Iris pigment epithelial cell (primary cell): ENCODE measurements around the gene COPS6.

ENCODE experiments used
- DNase-seq: peaks from one replicate; pipeline ENCODE4 v3.0.0-alpha.2; 2011; ENCODE audit warnings: low read depth

The COPS6 gene

DNA sequence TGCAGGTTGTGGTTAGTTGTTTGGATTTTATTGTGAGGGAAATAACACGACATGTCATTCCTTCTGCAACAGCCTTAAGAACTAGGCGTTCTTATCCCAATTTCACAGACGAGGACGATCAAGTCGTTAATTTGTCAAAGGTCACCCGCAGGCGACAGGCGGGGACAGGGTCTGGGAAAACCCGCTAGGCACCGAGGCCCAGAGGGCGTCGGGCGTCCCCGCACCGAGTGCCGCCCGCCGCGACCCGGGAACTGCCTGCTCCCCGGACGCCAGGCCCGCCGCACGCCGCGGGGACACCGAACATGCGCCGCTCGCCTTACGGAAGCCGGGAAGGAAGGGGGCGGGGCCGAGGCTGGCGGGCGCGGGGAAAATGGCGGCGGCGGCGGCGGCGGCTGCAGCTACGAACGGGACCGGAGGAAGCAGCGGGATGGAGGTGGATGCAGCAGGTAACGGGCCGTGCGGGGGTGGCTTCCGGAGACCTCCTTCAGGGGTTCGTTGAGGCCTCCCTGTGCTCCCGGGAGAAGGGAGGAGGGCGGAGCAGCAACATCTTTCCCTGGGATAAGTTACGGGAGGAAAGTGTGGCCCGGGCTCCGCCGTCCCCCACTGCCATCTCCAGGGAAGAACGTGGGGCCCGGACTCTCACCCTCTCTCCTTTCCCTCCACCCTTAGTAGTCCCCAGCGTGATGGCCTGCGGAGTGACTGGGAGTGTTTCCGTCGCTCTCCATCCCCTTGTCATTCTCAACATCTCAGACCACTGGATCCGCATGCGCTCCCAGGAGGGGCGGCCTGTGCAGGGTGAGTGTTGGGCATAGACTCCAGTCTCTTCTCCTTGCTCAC lies at the start of gene COPS6:
COPS6 (plus strand) TSS at position 349 of the 837 bp plus-strand sequence; CDS start at position 371, 22 bp downstream.
- peak; percentile 73 for DNase-seq

DNA sequence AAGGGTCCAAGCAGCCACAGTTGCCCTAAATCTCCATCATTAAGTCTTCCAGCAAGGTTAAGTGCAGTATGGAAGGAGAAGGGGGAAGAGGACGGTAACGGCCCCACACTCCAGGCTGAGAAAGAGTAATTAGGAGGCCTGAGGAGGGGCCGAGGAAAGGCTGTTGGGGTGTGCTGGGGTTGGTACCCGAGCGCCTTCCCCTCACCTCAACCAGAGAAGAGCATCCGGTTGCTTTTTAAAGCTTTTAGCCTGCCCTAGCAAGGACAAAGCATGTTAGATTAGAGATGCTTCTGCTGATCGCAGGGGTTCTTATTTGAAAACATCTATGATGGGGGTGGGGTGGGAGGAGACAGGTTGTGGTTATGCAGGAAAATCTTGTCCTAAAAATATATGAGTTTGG lies 48.2 kb upstream of the COPS6 start:
- no peak for DNase-seq

DNA sequence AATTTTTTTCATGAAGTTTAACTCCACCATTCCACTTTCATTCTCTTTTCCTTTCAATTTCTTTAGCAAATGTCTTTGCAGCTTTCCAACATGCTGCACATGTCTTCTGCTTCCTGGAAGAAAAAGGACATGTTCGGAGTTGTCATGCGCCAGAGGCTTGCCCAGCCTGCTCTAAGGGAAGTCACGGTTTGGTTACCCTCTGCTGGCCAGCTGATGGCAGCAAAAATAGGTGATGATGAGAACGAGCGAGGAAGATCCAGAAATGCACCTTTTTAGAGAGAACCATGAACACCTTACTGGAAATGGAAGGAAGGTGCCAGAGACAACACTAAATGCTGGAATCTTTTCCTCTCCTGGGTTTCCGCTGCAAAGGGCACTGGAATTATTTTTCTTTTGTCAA lies 44.1 kb upstream of the COPS6 start:
- no peak for DNase-seq

DNA sequence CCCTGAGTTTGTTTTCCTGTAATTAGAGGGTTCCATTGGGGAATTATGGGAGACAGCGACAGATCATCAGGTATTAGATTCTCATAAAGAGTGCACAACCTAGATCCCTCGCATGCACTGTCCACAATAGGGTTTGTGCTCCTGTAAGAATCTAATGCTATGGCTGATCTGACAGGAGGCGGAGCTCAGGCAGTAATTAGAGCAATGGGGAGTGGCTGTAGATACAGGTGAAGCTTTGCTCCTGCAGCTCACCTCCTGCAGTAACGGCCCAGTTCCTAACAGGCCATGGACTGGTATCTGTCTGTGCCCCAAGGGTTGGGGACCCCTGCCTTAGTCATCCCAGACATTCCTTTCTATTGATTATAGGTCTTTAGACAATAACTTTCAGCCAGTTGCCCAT lies 40.1 kb upstream of the COPS6 start:
- DNase-seq: no peak

DNA sequence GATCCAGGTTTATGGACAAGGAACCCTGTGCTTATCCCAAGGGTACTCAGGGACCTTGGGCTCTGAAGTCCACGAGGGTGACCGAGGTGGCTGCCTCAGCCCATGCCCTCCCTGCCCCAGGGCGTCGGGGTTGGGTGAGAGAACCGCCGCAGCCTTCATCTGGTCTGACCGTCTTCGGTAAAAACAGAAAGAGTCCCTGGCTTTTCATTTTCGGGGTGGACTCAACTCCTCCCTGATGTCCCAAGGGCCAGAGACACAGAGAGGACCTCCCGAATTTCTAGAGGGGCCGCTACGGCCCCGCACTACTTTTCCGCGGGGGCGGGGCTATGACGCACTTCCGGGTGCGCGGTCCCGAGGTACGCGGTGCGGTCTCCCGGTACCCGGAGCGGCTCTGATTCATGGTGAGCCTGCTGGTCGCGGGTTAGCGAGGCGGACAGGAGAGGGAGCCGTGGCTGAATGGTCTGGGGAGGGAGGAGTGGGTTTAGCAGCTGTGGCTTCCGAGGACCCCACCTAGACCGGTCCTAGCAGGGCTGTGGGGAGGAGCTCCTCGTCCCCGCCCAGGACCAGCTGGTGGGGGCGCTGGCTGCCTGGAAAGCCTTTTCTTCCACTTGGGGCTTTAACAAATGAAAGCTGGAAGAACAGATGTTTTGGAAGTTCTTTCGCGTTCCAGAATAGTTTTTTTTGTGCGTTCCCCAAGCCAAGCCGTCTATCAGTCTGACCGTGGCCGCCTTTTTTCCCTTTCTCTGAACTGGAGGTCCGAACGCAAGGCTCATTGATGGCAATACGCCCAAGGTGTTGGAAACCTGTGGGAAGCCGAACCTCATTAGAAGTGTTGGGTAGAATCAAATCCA lies 39.1 kb upstream of the COPS6 start, which contains the start of gene ZSCAN21:
ZSCAN21 (plus strand) TSS at position 334 of the 851 bp plus-strand sequence. CDS start 7,233 bp downstream, outside the sequence.
- DNase-seq: peak; percentile 85

DNA sequence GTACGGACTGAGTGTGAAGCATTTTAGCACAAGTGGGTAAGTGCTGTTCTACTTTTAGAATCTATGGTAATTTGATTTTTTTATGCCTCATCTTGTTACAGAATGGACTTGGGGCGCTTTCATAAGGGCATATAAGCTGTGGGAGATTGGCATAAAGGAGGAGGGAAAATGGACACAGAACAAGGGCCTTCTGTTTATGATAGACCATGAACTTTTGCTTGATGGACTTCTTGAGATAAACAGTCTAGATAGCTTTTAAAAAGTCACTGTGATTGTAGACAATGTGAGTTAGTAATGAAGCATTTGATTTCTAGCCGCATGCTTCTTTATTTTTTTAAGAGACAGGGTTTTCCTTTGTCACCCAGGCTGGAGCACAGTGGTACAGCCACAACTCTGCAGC lies 37.2 kb upstream of the COPS6 start:
- no peak for DNase-seq

DNA sequence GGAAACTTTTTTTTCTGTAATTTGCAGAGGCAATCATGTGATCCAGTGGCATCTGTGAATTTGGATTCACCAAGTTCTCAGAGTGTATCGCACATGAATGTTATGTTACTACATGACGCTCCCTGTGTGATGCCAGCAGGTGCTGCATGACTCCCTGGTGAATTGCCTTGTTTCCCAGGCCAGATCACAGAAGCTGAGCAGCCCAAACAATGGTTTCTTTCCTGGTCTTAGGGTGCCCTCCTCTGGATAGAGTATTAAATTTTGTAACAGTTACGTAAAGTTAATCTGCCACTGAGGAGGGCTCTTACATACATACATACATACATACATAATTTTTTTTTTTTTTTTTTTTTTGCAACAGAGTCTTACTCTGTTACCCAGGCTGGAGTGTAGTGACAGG lies 35.6 kb upstream of the COPS6 start:
- peak; percentile 59 for DNase-seq

DNA sequence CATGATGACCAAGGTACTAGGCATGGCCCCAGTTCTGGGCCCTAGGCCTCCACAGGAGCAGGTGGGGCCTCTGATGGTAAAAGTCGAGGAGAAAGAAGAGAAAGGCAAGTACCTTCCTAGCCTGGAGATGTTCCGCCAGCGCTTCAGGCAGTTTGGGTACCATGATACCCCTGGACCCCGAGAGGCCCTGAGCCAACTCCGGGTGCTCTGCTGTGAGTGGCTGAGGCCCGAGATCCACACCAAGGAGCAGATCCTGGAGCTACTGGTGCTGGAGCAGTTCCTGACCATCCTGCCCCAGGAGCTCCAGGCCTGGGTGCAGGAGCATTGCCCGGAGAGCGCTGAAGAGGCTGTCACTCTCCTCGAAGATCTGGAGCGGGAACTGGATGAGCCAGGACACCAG lies 31.8 kb upstream of the COPS6 start:
- DNase-seq: no peak

DNA sequence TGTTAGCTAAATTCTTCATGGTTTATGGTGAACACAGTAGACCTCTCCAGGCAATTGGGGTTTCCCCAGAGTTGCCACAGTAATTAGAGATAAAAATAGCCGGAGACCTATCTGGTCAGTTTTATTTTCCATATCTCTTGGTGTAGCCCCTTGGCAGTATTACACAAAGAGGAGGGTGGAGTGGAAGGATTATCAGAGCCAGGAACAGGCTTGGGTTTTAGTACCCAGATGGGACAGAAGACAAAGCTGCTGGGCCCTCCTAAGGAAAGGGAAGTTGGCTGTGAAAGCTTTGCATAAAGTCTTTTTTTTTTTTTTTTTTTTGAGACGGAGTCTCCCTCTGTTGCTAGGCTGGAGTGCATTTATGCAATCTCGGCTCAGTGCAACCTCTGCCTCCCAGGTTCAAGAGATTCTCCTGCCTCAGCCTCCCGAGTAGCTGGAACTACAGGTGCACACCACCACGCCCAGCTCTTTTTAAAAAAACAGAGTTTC lies 29.5 kb upstream of the COPS6 start:
- DNase-seq: no peak

DNA sequence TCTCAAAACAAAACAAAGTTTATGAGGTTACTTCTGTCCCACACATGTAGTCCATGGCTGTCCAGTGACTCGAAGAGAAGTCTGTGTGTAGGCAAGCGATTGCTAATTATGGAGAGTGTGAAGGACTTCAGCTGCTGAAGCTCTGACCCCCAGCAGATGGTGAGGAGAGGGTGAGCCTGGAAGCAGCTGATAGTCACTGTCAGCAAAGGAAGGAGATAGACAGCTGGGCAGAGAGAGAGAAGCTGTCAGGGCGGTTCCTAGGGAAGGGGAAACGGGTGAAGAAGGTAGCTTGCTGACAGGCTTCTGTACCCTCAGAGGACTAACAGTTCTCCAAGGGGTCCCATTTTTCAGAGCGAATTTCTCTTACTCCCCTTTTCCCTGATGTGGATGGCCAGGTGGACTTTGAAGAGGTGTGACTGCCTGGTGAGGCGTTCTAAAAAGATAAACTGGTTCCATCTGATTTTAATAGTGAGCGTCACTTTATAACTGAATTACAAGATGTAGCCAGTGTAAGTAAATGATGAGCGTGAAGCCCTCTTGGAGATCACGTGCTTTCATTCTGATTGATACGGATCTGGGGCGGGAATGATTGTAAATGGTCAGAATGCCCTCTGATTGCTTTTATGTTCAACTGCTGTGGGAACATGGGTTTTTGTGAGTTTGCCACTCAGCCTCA lies 27.1 kb upstream of the COPS6 start:
- DNase-seq: no peak

DNA sequence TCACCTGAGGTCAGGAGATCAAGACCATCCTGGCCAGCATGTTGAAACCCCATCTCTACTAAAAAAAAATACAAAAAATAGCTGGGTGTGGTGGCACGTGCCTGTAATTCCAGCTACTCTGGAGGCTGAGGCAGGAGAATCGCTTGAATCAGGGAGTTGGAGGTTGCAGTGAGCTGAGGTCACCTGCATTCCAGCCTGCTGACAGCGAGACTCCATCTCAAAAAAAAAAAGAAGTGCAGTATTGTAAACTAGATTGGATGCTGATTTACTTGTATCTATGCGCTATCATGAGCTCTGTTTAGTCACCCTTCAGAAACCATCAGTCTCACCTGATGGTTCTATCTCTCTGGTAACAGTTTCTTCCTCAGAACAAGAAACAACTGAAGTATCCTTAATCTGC lies 25.4 kb upstream of the COPS6 start:
- DNase-seq: no peak

DNA sequence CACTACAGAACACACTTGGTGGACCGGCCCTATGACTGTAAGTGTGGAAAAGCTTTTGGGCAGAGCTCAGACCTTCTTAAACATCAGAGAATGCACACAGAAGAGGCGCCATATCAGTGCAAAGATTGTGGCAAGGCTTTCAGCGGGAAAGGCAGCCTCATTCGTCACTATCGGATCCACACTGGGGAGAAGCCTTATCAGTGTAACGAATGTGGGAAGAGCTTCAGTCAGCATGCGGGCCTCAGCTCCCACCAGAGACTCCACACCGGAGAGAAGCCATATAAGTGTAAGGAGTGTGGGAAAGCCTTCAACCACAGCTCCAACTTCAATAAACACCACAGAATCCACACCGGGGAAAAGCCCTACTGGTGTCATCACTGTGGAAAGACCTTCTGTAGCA lies 24.6 kb upstream of the COPS6 start:
- DNase-seq: no peak

DNA sequence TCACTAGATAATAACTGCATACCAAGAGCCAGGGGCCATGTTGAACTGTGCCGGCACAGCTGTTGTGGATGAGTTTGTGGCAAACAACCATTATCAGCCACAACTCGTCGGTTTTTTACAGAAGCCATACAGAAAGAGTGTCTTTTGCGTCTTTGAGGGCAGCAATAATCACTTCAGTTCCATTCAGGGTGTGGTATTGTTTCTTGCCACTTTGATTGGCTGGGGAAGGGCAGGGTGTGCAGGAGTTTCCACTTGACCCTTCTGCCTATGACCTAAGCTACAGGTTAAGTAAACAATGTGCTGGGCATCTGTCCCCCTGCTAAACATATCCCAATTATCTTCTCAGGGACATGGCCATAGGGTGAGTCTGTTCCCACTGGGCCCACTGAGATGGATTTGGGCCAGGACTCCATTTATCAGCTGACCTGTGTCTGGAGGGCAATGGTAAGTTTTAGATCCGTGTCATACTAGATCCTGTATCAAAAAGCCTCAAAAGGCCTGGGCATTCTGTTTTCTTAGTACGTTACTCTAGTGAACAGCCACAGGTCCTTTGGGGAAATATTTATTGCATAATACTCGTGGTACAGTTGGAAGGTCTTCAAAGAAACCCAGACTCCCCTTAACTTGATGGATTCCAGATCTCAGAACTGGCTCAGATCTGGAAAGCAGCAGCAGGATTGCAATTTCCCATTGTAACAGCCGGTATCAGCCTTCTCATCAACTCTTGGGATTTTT lies 23.1 kb upstream of the COPS6 start:
- DNase-seq: peak; percentile 70

DNA sequence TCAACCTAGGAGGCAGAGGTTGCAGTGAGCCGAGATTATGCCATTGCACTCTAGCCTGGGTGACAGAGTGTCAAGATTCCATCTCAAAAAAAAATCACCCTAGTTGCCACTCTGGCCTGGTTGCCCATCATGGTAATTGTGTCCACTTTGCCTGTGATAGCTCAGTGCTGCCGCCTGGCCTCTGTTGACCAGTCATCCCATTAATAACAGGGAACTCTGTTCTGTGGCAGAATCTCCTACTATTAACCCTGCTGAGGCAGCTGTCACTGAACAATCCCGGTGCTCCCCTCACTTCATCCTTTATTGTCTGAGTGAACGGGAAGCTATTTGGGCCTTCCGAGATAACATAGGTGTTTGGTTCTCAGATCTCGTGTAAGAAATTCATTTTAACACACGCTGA lies 21.8 kb upstream of the COPS6 start:
- no peak for DNase-seq

DNA sequence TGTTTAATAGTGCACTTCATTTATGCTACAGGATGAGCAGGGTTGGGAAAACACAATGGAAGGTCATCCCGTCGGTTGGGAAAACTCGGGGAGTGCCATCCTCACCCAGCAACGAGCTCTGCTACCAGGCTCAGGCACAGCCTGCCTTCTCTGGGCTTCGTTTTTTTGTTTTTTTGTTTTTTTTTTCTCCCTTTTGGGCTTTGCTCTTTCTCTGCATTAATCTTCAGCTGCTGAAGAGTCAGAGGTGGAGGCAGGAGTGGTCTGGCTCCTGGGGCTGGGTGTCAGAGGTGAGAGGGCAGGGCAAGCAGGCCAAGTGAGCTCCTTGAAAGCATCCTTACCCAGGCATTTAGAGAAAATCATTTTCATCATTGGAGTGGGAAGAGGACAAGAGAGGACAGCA lies 18.8 kb upstream of the COPS6 start:
- no peak for DNase-seq

DNA sequence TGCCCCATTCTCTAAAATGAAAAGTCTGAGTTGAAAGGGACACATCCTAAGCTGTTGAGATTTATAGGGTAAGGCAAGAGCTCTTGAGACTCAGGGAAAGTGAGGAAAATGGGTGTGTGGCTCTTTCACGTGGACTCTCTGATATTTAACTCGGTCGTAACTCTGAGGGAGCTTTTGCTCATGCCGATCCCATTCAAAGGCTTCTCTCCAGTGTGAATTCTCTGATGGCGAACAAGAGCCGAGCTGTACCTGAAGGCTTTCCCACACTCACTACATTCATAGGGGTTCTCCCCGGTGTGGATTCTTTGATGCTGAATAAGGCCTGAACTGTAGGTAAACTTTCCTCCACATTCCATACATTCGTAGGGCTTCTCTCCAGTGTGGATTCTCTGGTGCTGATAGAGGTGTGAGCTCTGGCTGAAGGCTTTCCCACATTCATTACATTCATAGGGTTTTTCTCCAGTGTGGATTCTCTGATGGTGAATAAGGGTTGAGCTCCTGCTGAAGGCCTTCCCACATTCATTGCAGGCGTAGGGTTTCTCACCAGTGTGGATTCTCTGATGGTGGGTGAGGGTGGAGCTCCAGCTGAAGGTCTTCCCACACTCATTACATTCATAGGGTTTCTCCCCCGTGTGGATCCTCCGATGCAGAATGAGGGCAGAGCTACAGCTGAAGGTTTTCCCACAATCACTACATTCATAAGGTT lies 17.6 kb upstream of the COPS6 start:
- DNase-seq: no peak

DNA sequence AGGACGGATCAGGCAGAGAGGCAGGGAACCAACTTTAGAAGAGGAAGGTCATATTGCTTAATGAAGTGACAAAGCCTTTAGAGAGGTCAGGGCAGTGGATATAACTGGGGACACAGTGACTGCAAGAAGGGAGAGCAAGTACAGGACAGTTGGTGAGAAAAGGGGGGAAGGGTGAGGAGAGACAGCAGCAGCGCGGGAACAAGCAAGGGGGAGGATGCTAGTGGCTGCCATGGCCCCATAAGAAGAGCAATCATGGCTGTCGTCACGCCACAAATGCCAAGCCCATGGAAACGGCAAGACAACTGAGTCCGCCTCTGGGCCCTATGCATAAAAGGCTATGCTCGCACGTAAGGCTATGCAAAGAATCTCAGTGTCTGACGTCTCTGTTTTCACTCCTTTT lies 16.3 kb upstream of the COPS6 start:
- DNase-seq: no peak

DNA sequence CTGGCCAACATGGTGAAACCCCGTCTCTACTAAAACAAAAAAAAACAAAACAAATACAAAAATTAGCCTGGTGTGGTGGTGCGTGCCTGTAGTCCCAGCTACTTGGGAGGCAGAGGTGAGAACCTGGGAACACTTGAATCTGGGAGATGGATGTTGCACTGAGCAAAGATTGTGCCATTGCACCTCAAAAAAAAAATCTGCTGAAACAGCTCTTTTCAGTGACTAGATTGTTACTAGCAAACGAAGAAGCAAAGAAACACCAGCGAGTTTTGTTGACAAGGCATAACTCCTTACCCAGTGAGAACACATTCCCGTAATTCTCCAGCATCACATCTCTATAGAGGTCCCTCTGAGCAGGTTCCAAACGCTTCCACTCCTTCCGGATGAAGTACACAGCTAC lies 13.9 kb upstream of the COPS6 start:
- no peak for DNase-seq

DNA sequence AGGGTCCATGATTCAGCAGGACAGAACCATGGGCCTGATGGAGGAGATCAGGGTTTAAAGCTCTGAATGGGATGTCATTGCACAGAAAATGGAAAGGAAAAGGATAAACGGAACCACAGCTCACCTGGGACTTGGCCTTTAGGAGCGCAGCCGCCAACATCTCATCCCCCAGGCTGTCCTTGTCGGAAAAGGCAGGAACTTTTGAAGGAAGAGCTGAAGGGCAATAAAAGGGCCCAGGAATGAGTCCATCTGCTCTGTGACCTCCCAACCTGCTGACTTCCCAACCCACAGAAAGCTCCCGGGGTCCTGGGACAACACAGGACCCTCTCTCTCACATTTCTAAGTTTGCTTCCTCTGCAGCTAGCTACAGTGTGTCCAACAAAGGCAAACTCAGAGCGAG lies 13.4 kb upstream of the COPS6 start:
- no peak for DNase-seq

DNA sequence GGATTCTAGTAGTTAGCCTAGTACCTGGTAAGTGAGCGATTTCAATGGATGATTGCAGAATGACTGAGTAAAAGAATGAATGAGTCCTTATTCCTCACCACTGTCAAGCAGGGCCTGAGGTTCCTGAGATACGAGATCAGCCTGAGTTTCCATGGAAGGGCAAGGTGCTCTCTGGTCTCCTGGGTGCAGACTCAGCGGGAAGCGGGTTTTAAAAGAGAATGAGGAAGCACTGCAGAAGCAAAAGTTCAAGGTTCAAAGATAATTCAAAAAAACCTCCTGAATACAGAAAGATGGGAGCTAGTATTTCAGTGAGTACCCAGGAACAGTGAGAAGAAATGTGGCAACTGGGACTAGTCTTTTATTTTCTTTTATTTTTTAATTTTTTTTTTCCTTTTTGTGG lies 11.6 kb upstream of the COPS6 start:
- DNase-seq: no peak

DNA sequence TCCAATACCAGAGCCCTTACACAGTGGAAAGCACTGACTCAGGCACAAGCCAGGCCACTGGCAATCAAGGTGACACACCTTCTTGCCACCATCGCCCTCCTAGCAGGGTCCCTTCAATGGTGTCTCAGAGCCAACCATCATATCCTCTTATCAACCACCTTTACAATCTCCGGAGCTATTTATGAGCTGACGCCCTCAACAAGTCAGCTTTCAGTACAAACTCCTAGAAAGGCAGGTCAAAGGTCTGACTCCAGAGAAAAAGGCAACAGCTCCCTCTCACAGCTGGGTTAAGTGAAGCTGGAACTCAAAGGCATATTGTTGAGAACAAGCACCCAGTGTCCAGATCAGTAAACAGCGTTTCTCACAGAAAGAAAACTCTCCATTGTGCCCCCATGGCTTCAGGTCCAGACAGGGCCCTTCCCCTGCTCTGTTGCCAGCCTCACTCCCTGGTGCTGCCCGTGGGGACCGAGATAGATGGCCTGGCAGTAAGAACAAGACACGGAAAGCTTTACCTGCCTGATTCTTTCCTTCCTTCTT lies 9.7 kb upstream of the COPS6 start:
- no peak for DNase-seq
